Motor neuron (in vitro differentiated cells): ENCODE measurements around the gene S100PBP. TPM values are rescaled to one million over a fixed set of nuclear protein-coding genes. Genes with fewer than 3 reads are reported as not detected.

ENCODE experiments used
- ATAC-seq, 8 experiments: fragments of 200-7000 bp; cut with Tn5 transposase; replicated peaks in 6 of 8; 2 replicates each; pipeline ENCODE4 v1.8.0; 2021; ENCODE audit warnings: mild to moderate bottlenecking in 8 of 8, moderate library complexity in 8 of 8
- H3K27ac ChIP-seq, 2 donors: fragments of 250-450 bp; sonication (Bioruptor Pico); 2 replicates each; pipeline ENCODE4 v1.9.0; 2021; ENCODE audit warnings: antibody characterized with exemption in 2 of 2, mild to moderate bottlenecking in 2 of 2, moderate library complexity in 1 of 2
- H3K4me1 ChIP-seq, 2 donors: fragments of 250-450 bp; sonication (Bioruptor Pico); replicated peaks in 1 of 2; 2 replicates each; pipeline ENCODE4 v1.6.1; 2021; ENCODE audit warnings: antibody characterized with exemption in 2 of 2, mild to moderate bottlenecking in 2 of 2, moderate library complexity in 1 of 2
- H3K4me3 ChIP-seq, 5 donors: fragments of 250-450 bp; sonication (Bioruptor Pico); 2 replicates each; pipeline ENCODE4 v1.9.0; 2021; ENCODE audit warnings: antibody characterized with exemption in 5 of 5, mild to moderate bottlenecking in 5 of 5, moderate library complexity in 4 of 5
- WGBS, 10 experiments: fragments of 450-650 bp; shearing (Covaris generic); methylation state at CpG; one replicate each; pipeline ENCODE4 v1.0.0; 2022; 5-methylcytosine and 5-hydroxymethylcytosine counted together
- in situ Hi-C, 9 experiments: fragments of 400-800 bp; cut with MboI; loops; one replicate each; pipeline ENCODE4 v1.15.0; 2021; ENCODE audit warnings: low sequenced_read_pairs in 9 of 9, low pct_unique_long_range_greater_than_20kb in 2 of 9; ENCODE audit not compliant: unreplicated experiment in 9 of 9
- total RNA-seq, 8 experiments: library from RNA; unstranded; fragments of 300-600 nt; gene quantifications; 2 replicates each; pipeline versions ENCODE4 v1.2.3 to v1.2.4, GENCODE V29; 2022

Gene S100PBP
- total RNA-seq, 8 experiments from 2014 or later, result 20.3 to 57.0 (median 32.9) TPM

GRCh38 chr1:32869923-32870614, 52.6 kb downstream of the S100PBP start:
- 59 to 92% methylated on average over 2 to 8 of the region's 16 CpGs; no CpG with 5 or more reads in 8 of the 10 experiments for WGBS, 10 experiments
- Histone ChIP-seq H3K4me1 (peaks cover 19 to 30% of the 10 kb centered on the region in 2 donors), H3K27ac (peak overlapping the region; percentile 83), H3K4me3 (peak overlapping the region; percentile 46 to 54 (median 52))
- peak in 5 of 8 experiments; percentile 2 to 10 (median 6) for ATAC-seq
- in situ Hi-C loops, result loop anchor here in 1 of 9 experiments (25.0 kb wide), 1 partner anchor 158 kb away; the partner anchor contains the start of gene SYNC

- peaks cover 19 to 30% of the 10 kb centered on the region in 2 donors for H3K4me1 ChIP-seq
- 0 to 20% (median 15%) methylated on average over 1 to 6 of the region's 99 CpGs; no CpG with 5 or more reads in 7 of the 10 experiments for WGBS, 10 experiments
- ATAC-seq, result peak; percentile 48 to 83 (median 52)
- in situ Hi-C loops, result loop anchor here in 1 of 9 experiments (25.0 kb wide), 1 partner anchor 158 kb away; the partner anchor contains the start of gene SYNC
- peak within 1 kb of the TSS; percentile 46 to 54 (median 52) for H3K4me3 ChIP-seq
- H3K27ac ChIP-seq, result peak within 1 kb of the TSS; percentile 83
Measured at GRCh38 chr1:32870615-32871363, 53.3 kb downstream of the S100PBP start, which contains the start of gene FNDC5. FNDC5 (minus strand) TSS chr1:32870912.

DNA sequence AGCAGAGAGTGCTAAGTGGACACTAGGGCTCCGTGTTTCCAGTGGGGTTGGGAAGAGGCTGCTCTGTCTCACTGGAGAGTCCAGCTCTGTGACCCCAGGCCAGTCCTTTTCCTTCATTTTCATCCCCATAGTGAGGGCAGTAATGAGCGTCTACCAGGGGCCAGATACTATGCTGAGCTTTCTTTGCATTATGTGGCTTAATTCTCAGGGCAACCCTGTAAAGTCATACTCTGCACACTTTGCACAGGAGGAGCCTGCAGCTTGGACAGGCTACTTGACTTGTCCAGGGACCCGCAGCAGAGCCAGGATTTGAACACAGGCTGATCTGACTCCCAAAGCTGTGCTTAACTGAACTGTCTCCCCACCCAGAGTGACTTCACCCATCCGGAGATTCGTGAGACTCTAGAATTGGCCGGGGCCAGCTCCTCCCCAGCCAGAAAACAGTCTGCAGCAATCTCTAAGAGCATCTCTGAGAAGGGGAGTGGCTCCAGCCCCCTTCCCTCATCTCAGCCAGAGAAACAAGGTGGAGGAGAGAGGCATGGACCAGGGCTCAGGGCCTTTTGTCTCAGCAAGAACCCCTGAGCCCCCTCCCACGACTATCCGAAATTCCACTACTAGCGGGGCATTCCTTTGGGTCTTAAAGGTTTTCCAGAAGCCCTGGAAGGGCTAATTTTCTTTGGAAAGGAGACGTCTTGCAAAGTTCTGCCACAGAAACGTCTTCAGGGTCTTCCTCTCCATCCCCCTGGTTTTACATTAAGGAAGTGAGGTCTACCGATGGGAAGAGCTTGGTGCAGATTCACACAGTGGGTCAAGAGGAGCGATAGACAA, 54.1 kb downstream of the S100PBP start:
- WGBS, 10 experiments, result 8 to 100% (median 39%) methylated on average over 1 to 10 of the region's 13 CpGs; no CpG with 5 or more reads in 3 of the 10 experiments
- ATAC-seq, result peak in 5 of 8 experiments; percentile 4 to 42 (median 9)
- in situ Hi-C loops, result loop anchor here in 1 of 9 experiments (25.0 kb wide), 1 partner anchor 159 kb away; the partner anchor contains the start of gene SYNC

DNA sequence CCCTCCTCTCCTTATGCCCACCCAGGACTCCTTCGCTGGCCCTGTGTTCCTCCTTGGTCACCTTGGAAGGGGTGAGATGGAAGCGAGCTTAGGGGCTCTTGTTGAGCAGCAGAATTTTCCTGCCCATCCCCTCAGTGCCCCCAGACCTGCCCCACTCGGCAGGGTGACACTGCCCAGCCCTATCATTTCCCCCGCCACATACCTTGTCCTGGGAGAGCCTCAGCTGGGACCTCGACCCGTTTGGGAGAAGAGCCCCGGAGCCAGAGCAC, 54.7 kb downstream of the S100PBP start:
- ATAC-seq, result peak in 4 of 8 experiments; percentile 2 to 15 (median 14)

More for the DNA sequence above, 54.1 kb downstream of the S100PBP start:
- Histone ChIP-seq H3K27ac (peak overlapping the region; percentile 83), H3K4me1 (peaks cover 19 to 33% of the 10 kb centered on the region in 2 donors), H3K4me3 (peak overlapping the region; percentile 46 to 54 (median 52))

DNA sequence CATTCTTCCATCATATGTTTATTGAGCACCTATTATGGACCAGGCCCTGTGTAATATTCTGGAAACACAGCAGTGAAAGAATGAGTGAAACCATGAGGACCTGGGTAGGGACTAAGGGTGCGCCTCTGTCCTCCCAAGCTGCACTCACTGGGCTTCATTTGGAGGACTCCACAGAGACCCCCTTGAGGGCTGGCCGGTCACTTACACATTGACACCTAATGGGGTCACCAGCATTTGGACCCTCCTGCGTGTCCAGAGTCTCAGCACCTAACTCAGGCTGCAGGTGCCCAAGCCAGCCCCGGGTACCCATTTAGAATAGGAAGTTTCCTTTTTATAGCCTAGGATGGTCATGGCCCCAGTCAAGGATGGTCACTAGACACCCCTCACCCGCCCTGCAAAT, 56.0 kb downstream of the S100PBP start:
- peaks cover 28 to 42% of the 10 kb centered on the region in 2 donors for H3K4me1 ChIP-seq
- in situ Hi-C loops, result loop anchor here in 1 of 9 experiments (25.0 kb wide), 1 partner anchor 161 kb away; the partner anchor contains the start of gene SYNC
- WGBS, 10 experiments, result 0 to 100% (median 90%) methylated on average over 1 to 5 of the region's 5 CpGs; no CpG with 5 or more reads in 2 of the 10 experiments

More for the DNA sequence above, 54.7 kb downstream of the S100PBP start:
- in situ Hi-C loops, result loop anchor here in 1 of 9 experiments (25.0 kb wide), 1 partner anchor 160 kb away; the partner anchor contains the start of gene SYNC
- peak overlapping the region in 4 of 5 donors; percentile 19 to 53 (median 47) for H3K4me3 ChIP-seq
- peak overlapping the region; percentile 83 for H3K27ac ChIP-seq
- 59 to 67% methylated on average over 1 to 4 of the region's 7 CpGs; no CpG with 5 or more reads in 8 of the 10 experiments for WGBS, 10 experiments
- peaks cover 19 to 35% of the 10 kb centered on the region in 2 donors for H3K4me1 ChIP-seq

DNA sequence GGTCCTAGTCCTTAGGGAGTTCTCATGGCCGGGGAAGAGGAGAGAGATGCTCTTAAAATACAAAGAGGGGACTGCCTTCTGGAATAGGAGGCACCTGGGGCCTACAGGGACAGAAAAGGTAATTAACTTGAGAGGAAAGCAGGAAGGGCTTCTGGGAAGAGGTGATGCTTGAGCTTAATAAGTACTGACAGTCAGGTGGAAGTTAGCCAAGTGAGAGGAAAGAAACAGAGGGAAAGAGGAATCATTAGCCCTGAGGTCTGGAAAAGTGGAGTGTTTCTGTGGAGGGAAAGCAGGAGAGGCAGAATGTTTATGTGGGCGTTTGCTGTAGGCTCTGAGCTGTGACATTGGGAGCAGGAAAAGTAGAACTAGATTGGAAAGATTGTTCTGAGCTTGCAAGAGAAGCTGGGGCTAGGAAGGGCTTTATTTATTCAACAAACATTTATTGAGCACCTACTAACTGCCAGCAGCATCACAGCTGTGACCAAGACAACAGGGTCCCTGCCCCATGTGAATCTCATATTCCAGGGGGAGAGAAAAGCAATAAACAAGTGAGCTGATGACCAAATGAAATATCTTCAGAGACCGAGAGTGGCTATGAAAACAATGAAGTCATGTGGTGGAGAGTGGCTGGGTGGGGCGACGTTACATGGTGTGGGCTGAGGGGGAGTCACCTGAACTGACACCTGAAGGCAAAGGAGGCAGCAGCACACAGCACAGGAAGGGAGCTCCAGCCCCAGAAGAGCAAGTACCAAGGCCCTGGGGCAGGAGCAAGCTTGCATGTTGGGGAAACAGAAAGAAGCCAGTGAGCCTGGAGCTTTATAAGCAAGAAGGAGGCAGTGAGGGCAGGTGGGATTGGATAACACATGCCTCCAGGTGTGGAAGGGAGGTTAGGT, 57.7 kb downstream of the S100PBP start:
- no peak overlapping the region for H3K4me3 ChIP-seq
- no peak overlapping the region for H3K27ac ChIP-seq
- in situ Hi-C loops, result loop anchor here in 1 of 9 experiments (25.0 kb wide), 1 partner anchor 163 kb away; the partner anchor contains the start of gene SYNC
- 36 to 100% (median 79%) methylated on average over 1 to 5 of the region's 5 CpGs for WGBS, 10 experiments
- peaks cover 25 to 35% of the 10 kb centered on the region in 2 donors for H3K4me1 ChIP-seq
- no peak for ATAC-seq

More for the DNA sequence above, 56.0 kb downstream of the S100PBP start:
- Histone ChIP-seq H3K27ac (peak overlapping the region in 1 of 2 donors; percentile 77), H3K4me3 (no peak overlapping the region)
- no peak for ATAC-seq

DNA sequence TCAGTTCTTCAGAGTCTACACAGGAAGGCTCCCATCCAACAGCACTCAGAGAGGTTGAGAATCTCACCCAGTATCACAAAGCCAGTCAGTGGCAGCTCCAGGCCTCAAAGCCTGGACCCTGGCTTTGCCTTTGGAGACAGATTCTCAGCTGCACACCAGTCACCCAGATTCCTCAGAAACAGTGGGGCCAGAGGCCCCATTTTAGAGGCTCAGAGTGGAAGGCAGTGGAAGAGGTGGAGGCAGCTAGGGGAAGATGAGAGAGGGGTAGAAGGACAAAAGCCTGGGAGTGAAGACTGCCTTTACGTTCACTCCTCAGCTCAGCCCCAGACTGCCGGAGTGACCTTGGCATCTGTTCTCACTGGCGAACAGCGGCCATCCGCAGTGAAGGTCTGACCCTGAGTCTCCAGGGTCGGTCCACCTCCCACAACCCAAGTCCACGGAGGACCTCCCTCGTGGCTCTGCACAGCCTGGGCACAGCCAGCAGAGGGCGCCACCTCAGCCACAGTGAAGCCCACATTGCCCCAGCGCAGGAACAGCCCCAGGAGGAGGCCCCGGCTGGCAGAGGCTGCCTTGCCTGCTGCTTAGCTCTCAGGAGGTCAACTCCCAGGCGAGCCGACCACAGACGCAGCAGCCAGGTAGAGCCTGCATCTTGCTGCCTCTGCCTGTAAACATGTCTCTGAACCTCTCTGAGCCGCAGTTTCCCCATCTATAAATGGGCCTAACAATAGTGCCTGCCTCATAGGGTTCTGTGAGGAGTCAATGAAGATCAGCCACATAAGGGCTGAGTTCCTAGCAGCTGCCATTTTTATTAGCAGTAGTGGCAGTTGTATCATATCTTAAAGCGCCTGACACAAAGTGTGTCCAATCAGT, 59.1 kb downstream of the S100PBP start:
- no peak overlapping the region for H3K27ac ChIP-seq
- H3K4me1 ChIP-seq, result peaks cover 21 to 27% of the 10 kb centered on the region in 2 donors
- no peak overlapping the region for H3K4me3 ChIP-seq
- ATAC-seq, result peak in 6 of 8 experiments; percentile 15 to 82 (median 41)
- 0 to 90% (median 60%) methylated on average over 1 to 9 of the region's 16 CpGs; no CpG with 5 or more reads in 2 of the 10 experiments for WGBS, 10 experiments
- in situ Hi-C loops, result no loop called here

GRCh38 chr1:32877211-32878110, 60.0 kb downstream of the S100PBP start:
- 17 to 100% (median 80%) methylated on average over 1 to 12 of the region's 13 CpGs; no CpG with 5 or more reads in 2 of the 10 experiments for WGBS, 10 experiments
- ATAC-seq, result no peak
- Histone ChIP-seq H3K4me3 (no peak overlapping the region), H3K27ac (no peak overlapping the region), H3K4me1 (peaks cover 22 to 25% of the 10 kb centered on the region in 2 donors)
- in situ Hi-C loops, result no loop called here

- Histone ChIP-seq H3K27ac (no peak overlapping the region), H3K4me1 (peaks cover 17 to 21% of the 10 kb centered on the region in 2 donors), H3K4me3 (no peak overlapping the region)
- WGBS, 10 experiments, result 0 to 77% (median 60%) methylated on average over 1 to 6 of the region's 6 CpGs; no CpG with 5 or more reads in 5 of the 10 experiments
- in situ Hi-C loops, result no loop called here
- ATAC-seq, result peak; percentile 11 to 89 (median 78)
Measured at GRCh38 chr1:32878183-32878582, 60.7 kb downstream of the S100PBP start.

- peaks cover 19 to 24% of the 10 kb centered on the region in 2 donors for H3K4me1 ChIP-seq
- H3K4me3 ChIP-seq, result no peak overlapping the region
- peak in 6 of 8 experiments; percentile 13 to 45 (median 38) for ATAC-seq
- peak overlapping the region in 1 of 2 donors; percentile 2 for H3K27ac ChIP-seq
- 0 to 88% (median 81%) methylated on average over 1 to 5 of the region's 5 CpGs; no CpG with 5 or more reads in 5 of the 10 experiments for WGBS, 10 experiments
- in situ Hi-C loops, result no loop called here
Measured at GRCh38 chr1:32878637-32879041, 61.2 kb downstream of the S100PBP start.
